ENCODE results near the gene LAIR1.

Gene LAIR1

DNA sequence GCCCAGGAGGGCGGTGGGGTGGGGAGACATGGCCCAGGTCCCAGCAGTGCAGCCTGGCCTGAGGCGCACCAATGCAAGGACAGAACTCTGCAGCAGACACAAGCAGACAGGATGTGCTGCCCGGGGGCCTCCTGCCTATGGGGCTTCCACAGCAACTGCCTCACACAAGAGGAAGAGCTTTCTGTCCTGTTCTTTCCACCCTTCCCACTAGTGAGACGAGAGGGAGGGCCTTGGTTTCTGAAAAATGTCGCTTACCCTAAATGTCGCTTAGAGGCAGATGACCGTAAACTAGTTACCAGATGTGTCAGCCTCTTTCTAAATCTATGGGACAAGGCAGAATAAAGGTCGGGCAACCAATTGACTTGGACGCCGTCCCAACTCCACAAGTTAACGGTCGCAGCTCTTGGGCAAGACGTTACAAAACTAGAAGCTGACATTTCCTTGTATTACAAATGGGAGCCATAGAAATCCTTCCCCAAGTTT, at the start of gene LAIR1:
Gene LAIR1, minus strand, starts transcription at position 157 of the 483 bp plus-strand sequence. Its CDS starts 127 bp downstream, at position 30.
- no peak within 1 kb of the TSS for H3K27ac ChIP-seq
- DNase-seq: peak; percentile 41 to 71
- H3K9me3 ChIP-seq: no peaks in the 10 kb centered on the region
- no peaks in the 10 kb centered on the region for H3K4me1 ChIP-seq
- H3K27me3 ChIP-seq: peaks cover 0 to 4% of the 10 kb centered on the region in 2 donors
- TF ChIP-seq CTCF (IDR thresholded peaks at IDR 0.05): no peak
- H3K36me3 ChIP-seq: no peaks in the 10 kb centered on the region
- intact Hi-C loops (cut with DNase I; ENCODE audit: low total_unique reads): no loop called here
- peak within 1 kb of the TSS; percentile 25 to 28 for H3K4me3 ChIP-seq

- intact Hi-C loops (cut with DNase I; ENCODE audit: low total_unique reads): no loop called here
- TF ChIP-seq CTCF (IDR thresholded peaks at IDR 0.05): no peak
- Histone ChIP-seq H3K9me3 (no peaks in the 10 kb centered on the region), H3K27me3 (peaks cover 0 to 73% of the 10 kb centered on the region in 2 donors), H3K36me3 (no peaks in the 10 kb centered on the region), H3K4me1 (peaks cover 0 to 13% (median 0%) of the 10 kb centered on the region in 4 donors), H3K4me3 (no peak overlapping the region), H3K27ac (no peak overlapping the region)
- DNase-seq: no peak
Measured at GRCh38 chr19:54414156-54414555, 49.4 kb upstream of the LAIR1 start.

DNA sequence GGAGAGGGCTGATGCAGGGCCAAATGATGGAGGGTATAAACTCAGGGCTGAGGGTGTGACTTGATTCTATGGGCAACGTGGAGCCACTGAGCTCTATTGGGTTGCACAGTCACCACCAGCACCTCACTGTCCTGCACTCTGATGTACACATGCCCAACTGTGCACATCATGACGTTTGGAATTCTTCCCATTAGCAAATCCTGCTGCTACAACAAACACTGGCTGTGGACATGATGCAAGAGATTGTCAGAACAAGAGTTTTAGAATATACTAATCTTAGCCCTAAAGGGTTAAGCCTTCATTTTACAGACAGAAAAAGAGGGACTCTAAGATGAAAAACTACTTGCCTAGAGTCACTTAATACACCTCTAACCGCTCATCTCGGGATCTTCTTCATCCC, 48.1 kb upstream of the LAIR1 start:
- peaks cover 0 to 60% of the 10 kb centered on the region in 2 donors for H3K27me3 ChIP-seq
- no peaks in the 10 kb centered on the region for H3K36me3 ChIP-seq
- peaks cover 0 to 13% (median 0%) of the 10 kb centered on the region in 4 donors for H3K4me1 ChIP-seq
- no peak for TF ChIP-seq CTCF (IDR thresholded peaks at IDR 0.05)
- H3K4me3 ChIP-seq: no peak overlapping the region
- DNase-seq: no peak
- intact Hi-C loops (cut with DNase I; ENCODE audit: low total_unique reads): no loop called here
- H3K9me3 ChIP-seq: no peaks in the 10 kb centered on the region
- H3K27ac ChIP-seq: no peak overlapping the region

DNA sequence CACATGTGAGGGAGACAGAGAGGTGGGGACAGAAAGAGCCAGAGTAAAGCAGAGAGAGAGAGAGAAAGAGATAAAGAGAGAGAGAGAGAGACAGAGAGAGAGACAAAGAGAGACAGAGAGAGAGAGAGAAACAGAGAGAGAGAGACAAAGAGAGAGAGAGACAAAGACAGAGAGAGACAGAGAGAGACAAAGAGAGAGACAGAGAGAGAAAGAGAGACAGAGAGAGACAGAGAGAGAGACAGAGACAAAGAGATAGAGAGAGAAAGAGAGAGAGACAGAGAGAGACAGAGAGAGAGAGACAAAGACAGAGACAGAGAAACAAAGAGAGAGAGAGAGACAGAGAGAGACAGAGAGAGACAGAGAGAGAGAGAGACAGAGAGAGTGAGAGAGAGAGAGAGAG, 46.3 kb upstream of the LAIR1 start:
- no peak overlapping the region for H3K4me3 ChIP-seq
- DNase-seq: no peak
- peaks cover 0 to 45% of the 10 kb centered on the region in 2 donors for H3K27me3 ChIP-seq
- no peaks in the 10 kb centered on the region for H3K9me3 ChIP-seq
- intact Hi-C loops (cut with DNase I; ENCODE audit: low total_unique reads): no loop called here
- peaks cover 0 to 7% (median 0%) of the 10 kb centered on the region in 4 donors for H3K4me1 ChIP-seq
- no peaks in the 10 kb centered on the region for H3K36me3 ChIP-seq
- TF ChIP-seq CTCF (IDR thresholded peaks at IDR 0.05): no peak
- no peak overlapping the region for H3K27ac ChIP-seq

- Histone ChIP-seq H3K4me1 (no peaks in the 10 kb centered on the region), H3K27me3 (peaks cover 0 to 25% of the 10 kb centered on the region in 2 donors), H3K9me3 (no peaks in the 10 kb centered on the region), H3K27ac (no peak overlapping the region), H3K36me3 (no peaks in the 10 kb centered on the region), H3K4me3 (no peak overlapping the region)
- intact Hi-C loops (cut with DNase I; ENCODE audit: low total_unique reads): no loop called here
- no peak for TF ChIP-seq CTCF (IDR thresholded peaks at IDR 0.05)
- no peak for DNase-seq
Measured at GRCh38 chr19:54408456-54409026, 43.8 kb upstream of the LAIR1 start.
